AG10803 (cell line): ENCODE data around the gene RBPMS2.

Experiments used
- DNase-seq: peaks from one replicate; pipeline ENCODE4 v3.0.0; 2010; ENCODE audit warnings: low read depth
- H3K4me3 ChIP-seq: 2 replicates; pipeline ENCODE4 v1.5.1; 2011; ENCODE audit warnings: mild to moderate bottlenecking, low read length, control low read depth
- CTCF ChIP-seq: conservative IDR thresholded peaks from 2 replicates; pipeline ENCODE4 v1.5.1; 2011; ENCODE audit warnings: mild to moderate bottlenecking, low read length, control low read depth, inconsistent platforms

RBPMS2 gene

GRCh38 chr15:64781299-64781698 lies 5.9 kb upstream of the RBPMS2 start:
- H3K4me3 ChIP-seq, result no peak overlapping the region
- TF ChIP-seq CTCF, result no peak
- DNase-seq, result no peak

- H3K4me3 ChIP-seq, result no peak overlapping the region
- no peak for TF ChIP-seq CTCF
- DNase-seq, result no peak
These were observed 5.3 kb upstream of the RBPMS2 start for GRCh38 chr15:64780600-64781156.

GRCh38 chr15:64779630-64780029 lies 4.2 kb upstream of the RBPMS2 start:
- no peak overlapping the region for H3K4me3 ChIP-seq
- DNase-seq, result no peak
- TF ChIP-seq CTCF, result no peak

- no peak for TF ChIP-seq CTCF
- no peak for DNase-seq
- no peak overlapping the region for H3K4me3 ChIP-seq
These were observed 3.6 kb upstream of the RBPMS2 start for GRCh38 chr15:64779024-64779423.

GRCh38 chr15:64776402-64776786 lies 1.0 kb upstream of the RBPMS2 start:
- no peak for TF ChIP-seq CTCF
- H3K4me3 ChIP-seq, result no peak overlapping the region
- no peak for DNase-seq

- no peak overlapping the region for H3K4me3 ChIP-seq
- no peak for DNase-seq
- TF ChIP-seq CTCF, result no peak
These were observed 528 bp downstream of the RBPMS2 start for GRCh38 chr15:64774629-64775493.

- H3K4me3 ChIP-seq, result no peak overlapping the region
- DNase-seq, result no peak
- TF ChIP-seq CTCF, result no peak
These were observed 1.3 kb downstream of the RBPMS2 start for GRCh38 chr15:64774037-64774628.
